HEK293 (cell line): ENCODE results near the gene TENT4B.

ENCODE experiments used
- CTCF ChIA-PET: fragments of 350-600 bp; formaldehyde crosslinking; extraction: SDS; loops from one replicate; lab custom pipeline; 2021; ENCODE audit warnings: antibody characterized with exemption; lab: Yijun Ruan, JAX
- POLR2A ChIA-PET: fragments of 300-600 bp; formaldehyde crosslinking; extraction: SDS; loops from one replicate; lab custom pipeline; 2020; ENCODE audit warnings: antibody characterized with exemption, inconsistent platforms; lab: Yijun Ruan, JAX
- H3K27ac ChIP-seq: fragments of 200-500 bp; sonication (Bioruptor generic); 2 replicates; pipeline ENCODE4 v1.5.1; 2014; ENCODE audit warnings: low read depth, low read length, control low read depth, inconsistent platforms; ENCODE audit errors: extremely low read depth
- H3K36me3 ChIP-seq, 2 experiments: fragments of 200-500 bp in 1 of 2; sonication (Bioruptor generic) in 1 of 2; 1 replicate in 1 of 2; 2 replicates in 1 of 2; pipeline ENCODE4 v1.5.1; 2014 to 2017; ENCODE audit warnings: inconsistent platforms in 2 of 2, low read length in 2 of 2; ENCODE audit not compliant: control insufficient read depth in 2 of 2, insufficient read depth in 1 of 2
- H3K4me1 ChIP-seq: fragments of 200-500 bp; sonication (Bioruptor generic); 2 replicates; pipeline ENCODE4 v1.5.1; 2014; ENCODE audit warnings: mild to moderate bottlenecking, low read length, inconsistent platforms; ENCODE audit not compliant: control insufficient read depth, insufficient read depth
- H3K4me3 ChIP-seq: 2 replicates; pipeline ENCODE4 v1.5.1; 2011; ENCODE audit warnings: low read depth, mild to moderate bottlenecking, control low read depth, low read length, moderate library complexity
- H3K9me3 ChIP-seq: fragments of 200-500 bp; sonication (Bioruptor generic); 2 replicates; pipeline ENCODE4 v1.5.1; 2014; ENCODE audit warnings: low read depth, low read length, inconsistent platforms; ENCODE audit not compliant: control insufficient read depth, insufficient read depth
- HOXC10 ChIP-seq: sonication (generic); formaldehyde crosslinking; IDR thresholded peaks from 2 replicates; pipeline ENCODE4 v1.8.1; 2023; ENCODE audit warnings: mild to moderate bottlenecking, missing genetic modification reagents
- KLF16 ChIP-seq: fragments of 450-650 bp; formaldehyde crosslinking; IDR thresholded peaks from 2 replicates; pipeline ENCODE4 v1.5.1; 2017; ENCODE audit warnings: missing biosample characterization, missing genetic modification characterization
- MZF1 ChIP-seq: fragments of 450-650 bp; formaldehyde crosslinking; IDR thresholded peaks from 2 replicates; pipeline ENCODE4 v1.5.1; 2017; ENCODE audit warnings: missing biosample characterization, missing genetic modification characterization, borderline replicate concordance
- SP2 ChIP-seq: fragments of 450-650 bp; formaldehyde crosslinking; IDR thresholded peaks from 2 replicates; pipeline ENCODE4 v1.5.1; 2016; ENCODE audit warnings: missing biosample characterization, missing genetic modification characterization
- ZBTB8A ChIP-seq: fragments of 450-650 bp; formaldehyde crosslinking; IDR thresholded peaks from 2 replicates; pipeline ENCODE4 v1.5.1; 2016; ENCODE audit warnings: missing biosample characterization, missing genetic modification characterization
- ZNF157 ChIP-seq: fragments of 450-650 bp; formaldehyde crosslinking; IDR thresholded peaks from 2 replicates; pipeline ENCODE4 v1.5.1; 2016; ENCODE audit warnings: missing biosample characterization, missing genetic modification characterization
- ZNF2 ChIP-seq: fragments of 450-650 bp; formaldehyde crosslinking; IDR thresholded peaks from 2 replicates; pipeline ENCODE4 v1.5.1; 2016; ENCODE audit warnings: missing biosample characterization, missing genetic modification characterization
- ZNF248 ChIP-seq: fragments of 450-650 bp; formaldehyde crosslinking; IDR thresholded peaks from 2 replicates; pipeline ENCODE4 v1.5.1; 2017; ENCODE audit warnings: missing biosample characterization, missing genetic modification characterization
- ZNF266 ChIP-seq: fragments of 450-650 bp; formaldehyde crosslinking; IDR thresholded peaks from 2 replicates; pipeline ENCODE4 v1.5.1; 2016; ENCODE audit warnings: missing biosample characterization, missing genetic modification characterization, low read depth
- ZNF335 ChIP-seq: fragments of 450-650 bp; formaldehyde crosslinking; conservative IDR thresholded peaks from 2 replicates; pipeline ENCODE4 v1.5.1; 2016; ENCODE audit warnings: missing biosample characterization, missing genetic modification characterization
- ZNF341 ChIP-seq: fragments of 450-650 bp; formaldehyde crosslinking; IDR thresholded peaks from 2 replicates; pipeline ENCODE4; 2016; ENCODE audit warnings: low read depth, missing biosample characterization, missing genetic modification characterization
- ZNF37A ChIP-seq: fragments of 450-650 bp; IDR thresholded peaks from 2 replicates; pipeline ENCODE4 v1.5.1; 2018; ENCODE audit warnings: missing biosample characterization, missing genetic modification characterization
- ZNF621 ChIP-seq: fragments of 450-650 bp; formaldehyde crosslinking; IDR thresholded peaks from 2 replicates; pipeline ENCODE4 v1.5.1; 2017; ENCODE audit warnings: missing biosample characterization, missing genetic modification characterization
- ZNF654 ChIP-seq: fragments of 450-650 bp; formaldehyde crosslinking; IDR thresholded peaks from 2 replicates; pipeline ENCODE4 v1.5.1; 2016; ENCODE audit warnings: low read depth, missing biosample characterization, missing genetic modification characterization
- ZNF664 ChIP-seq: fragments of 450-650 bp; formaldehyde crosslinking; IDR thresholded peaks from 2 replicates; pipeline ENCODE4 v1.5.1; 2016; ENCODE audit warnings: missing biosample characterization, missing genetic modification characterization
- ZNF777 ChIP-seq: fragments of 450-650 bp; formaldehyde crosslinking; IDR thresholded peaks from 2 replicates; pipeline ENCODE4 v1.5.1; 2017; ENCODE audit warnings: missing biosample characterization, missing genetic modification characterization, borderline replicate concordance
- ZNF785 ChIP-seq: fragments of 450-650 bp; formaldehyde crosslinking; IDR thresholded peaks from 2 replicates; pipeline ENCODE4 v1.5.1; 2016; ENCODE audit warnings: missing biosample characterization, missing genetic modification characterization
- ZNF791 ChIP-seq: fragments of 450-650 bp; formaldehyde crosslinking; IDR thresholded peaks from 2 replicates; pipeline ENCODE4 v1.5.1; 2016; ENCODE audit warnings: missing biosample characterization, missing genetic modification characterization
- ZNF843 ChIP-seq: fragments of 450-650 bp; formaldehyde crosslinking; IDR thresholded peaks from 2 replicates; pipeline ENCODE4 v1.5.1; 2016; ENCODE audit warnings: missing biosample characterization, missing genetic modification characterization
- TF ChIP-seq, protein P1 (sequence below): sonication (generic); formaldehyde crosslinking; IDR thresholded peaks from 2 replicates; pipeline ENCODE4 v1.8.1; 2022; ENCODE audit warnings: mild to moderate bottlenecking, moderate library complexity, missing genetic modification reagents
- TF ChIP-seq, protein P2 (sequence below): fragments of 450-650 bp; formaldehyde crosslinking; IDR thresholded peaks from 2 replicates; pipeline ENCODE4 v1.5.1; 2016; ENCODE audit warnings: missing biosample characterization, missing genetic modification characterization
- TF ChIP-seq, protein P3 (sequence below): fragments of 450-650 bp; IDR thresholded peaks from 2 replicates; pipeline ENCODE4 v1.5.1; 2018; ENCODE audit warnings: missing biosample characterization, missing genetic modification characterization
- TF ChIP-seq, protein P4 (sequence below): fragments of 450-650 bp; IDR thresholded peaks from 2 replicates; pipeline ENCODE4 v1.5.1; 2018; ENCODE audit warnings: missing biosample characterization, mild to moderate bottlenecking, missing genetic modification characterization
- TF ChIP-seq, protein P5 (sequence below): fragments of 450-650 bp; formaldehyde crosslinking; IDR thresholded peaks from 2 replicates; pipeline ENCODE4 v1.5.1; 2016; ENCODE audit warnings: missing biosample characterization, missing genetic modification characterization
- TF ChIP-seq, protein P6 (sequence below): fragments of 450-650 bp; formaldehyde crosslinking; conservative IDR thresholded peaks from 2 replicates; pipeline ENCODE4 v1.5.1; 2016; ENCODE audit warnings: low read depth, missing biosample characterization, missing genetic modification characterization

TENT4B gene

DNA sequence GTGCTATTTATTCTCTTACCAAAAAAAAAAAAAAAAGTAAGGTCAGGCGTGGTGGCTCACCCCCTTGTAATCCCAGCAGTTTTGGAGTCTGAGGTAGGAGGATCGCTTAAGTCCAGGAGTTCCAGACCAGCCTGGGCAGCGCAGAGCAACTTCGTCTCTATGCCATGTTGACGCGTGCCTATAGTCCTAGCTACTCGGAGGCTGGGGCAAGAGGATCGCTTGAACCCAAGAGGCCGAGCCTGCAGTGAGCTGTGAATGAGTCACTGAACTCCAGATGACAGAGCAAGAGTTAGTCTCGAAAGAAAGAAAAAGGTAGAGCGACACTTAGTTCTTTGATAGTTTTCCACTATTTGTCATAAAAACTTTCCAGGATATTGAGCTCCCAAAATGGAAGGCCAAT is 1.4 kb upstream of the TENT4B start:
- no peaks in the 10 kb centered on the region; a peak in 1 of 3 replicates for H3K36me3 ChIP-seq
- H3K27ac ChIP-seq = no peak overlapping the region
- no peaks in the 10 kb centered on the region for H3K9me3 ChIP-seq
- ChIA-PET CTCF (interaction anchor here (0.5 to 2.4 kb wide), 4 partner anchors 59 to 178 kb away, joined by 3 to 8 read pairs (median 3); no protein-coding TSS in a partner anchor), POLR2A (interaction anchor here (2.0 kb wide), 1 partner anchor 86 kb away, joined by 5 read pairs; the partner anchor contains the start of gene HEATR3)
- H3K4me3 ChIP-seq = no peak overlapping the region
- no peak for TF ChIP-seq MZF1
- TF ChIP-seq ZNF843 (tag by site-specific recombination) = no peak
- no peak for TF ChIP-seq ZNF37A (tag by site-specific recombination)
- no peak for TF ChIP-seq ZNF791 (tag by site-specific recombination)
- TF ChIP-seq ZNF785 = no peak
- TF ChIP-seq, protein P1, sequence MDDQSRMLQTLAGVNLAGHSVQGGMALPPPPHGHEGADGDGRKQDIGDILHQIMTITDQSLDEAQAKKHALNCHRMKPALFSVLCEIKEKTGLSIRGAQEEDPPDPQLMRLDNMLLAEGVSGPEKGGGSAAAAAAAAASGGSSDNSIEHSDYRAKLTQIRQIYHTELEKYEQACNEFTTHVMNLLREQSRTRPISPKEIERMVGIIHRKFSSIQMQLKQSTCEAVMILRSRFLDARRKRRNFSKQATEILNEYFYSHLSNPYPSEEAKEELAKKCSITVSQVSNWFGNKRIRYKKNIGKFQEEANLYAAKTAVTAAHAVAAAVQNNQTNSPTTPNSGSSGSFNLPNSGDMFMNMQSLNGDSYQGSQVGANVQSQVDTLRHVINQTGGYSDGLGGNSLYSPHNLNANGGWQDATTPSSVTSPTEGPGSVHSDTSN (CRISPR knock-in tag) = no peak
- no peak for TF ChIP-seq ZBTB8A
- TF ChIP-seq KLF16 (tag by site-specific recombination) = no peak
- TF ChIP-seq ZNF157 (tag by site-specific recombination) = no peak
- TF ChIP-seq ZNF777 = no peak
- no peak for TF ChIP-seq SP2
- TF ChIP-seq ZNF335 (tag by site-specific recombination) = no peak
- TF ChIP-seq, protein P2, sequence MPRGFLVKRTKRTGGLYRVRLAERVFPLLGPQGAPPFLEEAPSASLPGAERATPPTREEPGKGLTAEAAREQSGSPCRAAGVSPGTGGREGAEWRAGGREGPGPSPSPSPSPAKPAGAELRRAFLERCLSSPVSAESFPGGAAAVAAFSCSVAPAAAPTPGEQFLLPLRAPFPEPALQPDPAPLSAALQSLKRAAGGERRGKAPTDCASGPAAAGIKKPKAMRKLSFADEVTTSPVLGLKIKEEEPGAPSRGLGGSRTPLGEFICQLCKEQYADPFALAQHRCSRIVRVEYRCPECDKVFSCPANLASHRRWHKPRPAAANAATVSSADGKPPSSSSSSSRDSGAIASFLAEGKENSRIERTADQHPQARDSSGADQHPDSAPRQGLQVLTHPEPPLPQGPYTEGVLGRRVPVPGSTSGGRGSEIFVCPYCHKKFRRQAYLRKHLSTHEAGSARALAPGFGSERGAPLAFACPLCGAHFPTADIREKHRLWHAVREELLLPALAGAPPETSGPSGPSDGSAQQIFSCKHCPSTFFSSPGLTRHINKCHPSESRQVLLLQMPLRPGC (tag by site-specific recombination) = no peak
- TF ChIP-seq ZNF266 = no peak
- TF ChIP-seq, protein P3, sequence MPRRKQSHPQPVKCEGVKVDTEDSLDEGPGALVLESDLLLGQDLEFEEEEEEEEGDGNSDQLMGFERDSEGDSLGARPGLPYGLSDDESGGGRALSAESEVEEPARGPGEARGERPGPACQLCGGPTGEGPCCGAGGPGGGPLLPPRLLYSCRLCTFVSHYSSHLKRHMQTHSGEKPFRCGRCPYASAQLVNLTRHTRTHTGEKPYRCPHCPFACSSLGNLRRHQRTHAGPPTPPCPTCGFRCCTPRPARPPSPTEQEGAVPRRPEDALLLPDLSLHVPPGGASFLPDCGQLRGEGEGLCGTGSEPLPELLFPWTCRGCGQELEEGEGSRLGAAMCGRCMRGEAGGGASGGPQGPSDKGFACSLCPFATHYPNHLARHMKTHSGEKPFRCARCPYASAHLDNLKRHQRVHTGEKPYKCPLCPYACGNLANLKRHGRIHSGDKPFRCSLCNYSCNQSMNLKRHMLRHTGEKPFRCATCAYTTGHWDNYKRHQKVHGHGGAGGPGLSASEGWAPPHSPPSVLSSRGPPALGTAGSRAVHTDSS (tag by site-specific recombination) = no peak
- no peak for TF ChIP-seq ZNF654
- TF ChIP-seq ZNF621 (tag by site-specific recombination) = no peak
- TF ChIP-seq HOXC10 (CRISPR knock-in tag) = no peak
- no peak for TF ChIP-seq ZNF664 (tag by site-specific recombination)
- TF ChIP-seq, protein P4, sequence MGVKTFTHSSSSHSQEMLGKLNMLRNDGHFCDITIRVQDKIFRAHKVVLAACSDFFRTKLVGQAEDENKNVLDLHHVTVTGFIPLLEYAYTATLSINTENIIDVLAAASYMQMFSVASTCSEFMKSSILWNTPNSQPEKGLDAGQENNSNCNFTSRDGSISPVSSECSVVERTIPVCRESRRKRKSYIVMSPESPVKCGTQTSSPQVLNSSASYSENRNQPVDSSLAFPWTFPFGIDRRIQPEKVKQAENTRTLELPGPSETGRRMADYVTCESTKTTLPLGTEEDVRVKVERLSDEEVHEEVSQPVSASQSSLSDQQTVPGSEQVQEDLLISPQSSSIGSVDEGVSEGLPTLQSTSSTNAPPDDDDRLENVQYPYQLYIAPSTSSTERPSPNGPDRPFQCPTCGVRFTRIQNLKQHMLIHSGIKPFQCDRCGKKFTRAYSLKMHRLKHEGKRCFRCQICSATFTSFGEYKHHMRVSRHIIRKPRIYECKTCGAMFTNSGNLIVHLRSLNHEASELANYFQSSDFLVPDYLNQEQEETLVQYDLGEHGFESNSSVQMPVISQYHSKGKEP (tag by site-specific recombination) = no peak
- peaks cover 7% of the 10 kb centered on the region; the same call in 1 of the 2 replicates for H3K4me1 ChIP-seq

DNA sequence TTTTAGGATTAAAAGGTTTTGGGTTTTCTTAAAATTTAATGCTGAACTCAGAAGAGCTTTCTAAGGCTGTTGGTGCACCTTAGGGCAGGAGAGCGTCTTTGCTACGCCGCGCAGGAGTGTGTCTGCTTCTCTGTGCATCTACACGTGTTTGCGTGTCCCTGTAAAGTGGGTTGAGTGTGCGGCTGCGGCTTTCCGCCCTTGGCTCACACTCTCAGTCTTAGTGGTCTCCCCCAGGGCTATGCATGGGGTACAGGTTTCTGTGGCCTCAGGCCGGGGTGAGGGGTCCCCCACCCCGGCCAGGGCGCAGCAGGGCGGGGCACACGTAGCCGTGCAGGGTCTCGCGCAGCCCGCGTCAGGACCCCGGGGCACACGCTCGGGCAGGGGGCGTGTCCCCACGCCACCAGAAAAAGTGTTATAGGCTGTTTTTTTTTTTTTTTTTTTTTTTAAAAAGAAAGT is 727 bp upstream of the TENT4B start:
- peak overlapping the region; percentile 93 for H3K4me3 ChIP-seq
- H3K27ac ChIP-seq = peak overlapping the region; percentile 89
- no peaks in the 10 kb centered on the region for H3K9me3 ChIP-seq
- CTCF ChIA-PET = interaction anchor here (0.5 to 2.4 kb wide), 4 partner anchors 58 to 1020 kb away, joined by 3 to 8 read pairs (median 3); no protein-coding TSS in a partner anchor
- H3K36me3 ChIP-seq = no peaks in the 10 kb centered on the region; a peak in 1 of 3 replicates
- POLR2A ChIA-PET = interaction anchor here (2.0 kb wide), 1 partner anchor 86 kb away, joined by 5 read pairs; the partner anchor contains the start of gene HEATR3
- peaks cover 3% of the 10 kb centered on the region; the same call in 1 of the 2 replicates for H3K4me1 ChIP-seq
- TF ChIP-seq ZNF341 (tag by site-specific recombination) = no peak
- no peak for TF ChIP-seq ZNF791 (tag by site-specific recombination)
- TF ChIP-seq ZNF2 (tag by site-specific recombination) = 0 out of 2 replicates have a peak, but pooled peaks have one; percentile 29
- no peak for TF ChIP-seq ZNF248 (tag by site-specific recombination)
- TF ChIP-seq, protein P5, sequence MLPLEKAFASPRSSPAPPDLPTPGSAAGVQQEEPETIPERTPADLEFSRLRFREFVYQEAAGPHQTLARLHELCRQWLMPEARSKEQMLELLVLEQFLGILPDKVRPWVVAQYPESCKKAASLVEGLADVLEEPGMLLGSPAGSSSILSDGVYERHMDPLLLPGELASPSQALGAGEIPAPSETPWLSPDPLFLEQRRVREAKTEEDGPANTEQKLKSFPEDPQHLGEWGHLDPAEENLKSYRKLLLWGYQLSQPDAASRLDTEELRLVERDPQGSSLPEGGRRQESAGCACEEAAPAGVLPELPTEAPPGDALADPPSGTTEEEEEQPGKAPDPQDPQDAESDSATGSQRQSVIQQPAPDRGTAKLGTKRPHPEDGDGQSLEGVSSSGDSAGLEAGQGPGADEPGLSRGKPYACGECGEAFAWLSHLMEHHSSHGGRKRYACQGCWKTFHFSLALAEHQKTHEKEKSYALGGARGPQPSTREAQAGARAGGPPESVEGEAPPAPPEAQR (tag by site-specific recombination) = no peak
- TF ChIP-seq, protein P6, sequence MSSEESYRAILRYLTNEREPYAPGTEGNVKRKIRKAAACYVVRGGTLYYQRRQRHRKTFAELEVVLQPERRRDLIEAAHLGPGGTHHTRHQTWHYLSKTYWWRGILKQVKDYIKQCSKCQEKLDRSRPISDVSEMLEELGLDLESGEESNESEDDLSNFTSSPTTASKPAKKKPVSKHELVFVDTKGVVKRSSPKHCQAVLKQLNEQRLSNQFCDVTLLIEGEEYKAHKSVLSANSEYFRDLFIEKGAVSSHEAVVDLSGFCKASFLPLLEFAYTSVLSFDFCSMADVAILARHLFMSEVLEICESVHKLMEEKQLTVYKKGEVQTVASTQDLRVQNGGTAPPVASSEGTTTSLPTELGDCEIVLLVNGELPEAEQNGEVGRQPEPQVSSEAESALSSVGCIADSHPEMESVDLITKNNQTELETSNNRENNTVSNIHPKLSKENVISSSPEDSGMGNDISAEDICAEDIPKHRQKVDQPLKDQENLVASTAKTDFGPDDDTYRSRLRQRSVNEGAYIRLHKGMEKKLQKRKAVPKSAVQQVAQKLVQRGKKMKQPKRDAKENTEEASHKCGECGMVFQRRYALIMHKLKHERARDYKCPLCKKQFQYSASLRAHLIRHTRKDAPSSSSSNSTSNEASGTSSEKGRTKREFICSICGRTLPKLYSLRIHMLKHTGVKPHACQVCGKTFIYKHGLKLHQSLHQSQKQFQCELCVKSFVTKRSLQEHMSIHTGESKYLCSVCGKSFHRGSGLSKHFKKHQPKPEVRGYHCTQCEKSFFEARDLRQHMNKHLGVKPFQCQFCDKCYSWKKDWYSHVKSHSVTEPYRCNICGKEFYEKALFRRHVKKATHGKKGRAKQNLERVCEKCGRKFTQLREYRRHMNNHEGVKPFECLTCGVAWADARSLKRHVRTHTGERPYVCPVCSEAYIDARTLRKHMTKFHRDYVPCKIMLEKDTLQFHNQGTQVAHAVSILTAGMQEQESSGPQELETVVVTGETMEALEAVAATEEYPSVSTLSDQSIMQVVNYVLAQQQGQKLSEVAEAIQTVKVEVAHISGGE (tag by site-specific recombination) = peak; percentile 19; the same call in 1 of the 2 replicates
